ENCODE results near the gene PADI1. TPM values are rescaled to one million over a fixed set of nuclear protein-coding genes. Genes with fewer than 3 reads are reported as not detected.

Gene PADI1
- total RNA-seq, 1 experiment from 2014 or later = 0.24 TPM

- Histone ChIP-seq H4K91ac (ENCODE audit: insufficient read length, low read depth, low read length) (no peak overlapping the region), H2AFZ (ENCODE audit: low read length) (no peak overlapping the region), H3K23ac (ENCODE audit: insufficient read length, low read depth, low read length) (no peak overlapping the region), H3K79me1 (ENCODE audit: insufficient read depth, low read depth, low read length, poor library complexity, severe bottlenecking) (no peaks in the 10 kb centered on the region), H2BK5ac (ENCODE audit: insufficient read length, low read length) (no peak overlapping the region), H2AK5ac (ENCODE audit: insufficient read length, low read length) (no peak overlapping the region), H3K4me2 (ENCODE audit: insufficient read depth, insufficient read length, low read length) (no peak overlapping the region), H3K23me2 (ENCODE audit: insufficient read length, low read depth, low read length, poor library complexity, severe bottlenecking) (no peaks in the 10 kb centered on the region), H4K5ac (ENCODE audit: insufficient read length, low read depth, low read length) (no peak overlapping the region), H3K9ac (ENCODE audit: extremely low read depth, insufficient read length, low read length) (no peak overlapping the region), H2BK120ac (ENCODE audit: low read depth, low read length, poor library complexity, severe bottlenecking) (no peak overlapping the region), H3K4ac (ENCODE audit: low read depth, low read length) (no peak overlapping the region), H3K27me3 (ENCODE audit: insufficient read depth, low read length) (no peaks in the 10 kb centered on the region), H3K4me1 (ENCODE audit: insufficient read depth, low read length) (no peaks in the 10 kb centered on the region), H3K79me2 (ENCODE audit: insufficient read depth, low read length) (no peaks in the 10 kb centered on the region), H2BK15ac (ENCODE audit: low read depth, low read length) (no peak overlapping the region), H2BK20ac (ENCODE audit: low read depth, low read length, poor library complexity, severe bottlenecking) (no peak overlapping the region), H3K56ac (ENCODE audit: insufficient read length, low read depth, low read length) (no peak overlapping the region), H2BK12ac (ENCODE audit: insufficient read length, low read depth, low read length) (no peak overlapping the region), H3K27ac (ENCODE audit: insufficient read length, low read depth, low read length) (no peak overlapping the region), H3T11ph (ENCODE audit: low read length) (no peak overlapping the region), H4K20me1 (ENCODE audit: control insufficient read depth, insufficient read depth, insufficient read length) (no peaks in the 10 kb centered on the region), H3K18ac (ENCODE audit: insufficient read length, low read depth, low read length) (no peak overlapping the region), H3K14ac (ENCODE audit: insufficient read depth, low read length) (no peak overlapping the region), H3K9me3 (ENCODE audit: control insufficient read depth, low read depth, low read length) (no peaks in the 10 kb centered on the region), H4K8ac (replicated peaks; ENCODE audit: insufficient read length, low read depth, low read length) (no peak overlapping the region)
- peak; percentile 19 for DNase-seq
- no peak overlapping the region for H3K4me3 Mint-ChIP-seq
- no peaks in the 10 kb centered on the region for H3K9me3 Mint-ChIP-seq
- peaks cover 9 to 20% of the 10 kb centered on the region in 2 experiments for H3K4me1 Mint-ChIP-seq
- peaks cover 9% of the 10 kb centered on the region for H3K27me3 Mint-ChIP-seq (ENCODE audit: low read depth)
- TF ChIP-seq CTCF (conservative IDR thresholded peaks at IDR 0.05) = no peak
- no peak overlapping the region; a peak in 2 of 7 replicates for H3K27ac Mint-ChIP-seq
- WGBS (ENCODE audit: extremely low coverage, insufficient read length, low lambda C conversion rate) = no CpG with 5 or more reads among the region's 13 CpGs
- no peaks in the 10 kb centered on the region; a peak in 1 of 7 replicates for H3K36me3 Mint-ChIP-seq (ENCODE audit: insufficient read depth in 1 of 3, low read depth in 3 of 3)
Observed at GRCh38 chr1:17196496-17197185, 8.3 kb upstream of the PADI1 start.

Data from H9 (cell line).